GM12878 (cell line): Measurements from ENCODE around the gene TMPRSS4.

ENCODE experiments used
- CREM ChIP-seq: IDR thresholded peaks from 2 replicates; pipeline ENCODE4 v1.6.1; 2014; ENCODE audit warnings: antibody characterized with exemption, low read depth
- CTCF ChIP-seq, 3 experiments: IDR thresholded peaks in 2 of 3; conservative IDR thresholded peaks in 1 of 3; 2 replicates each; pipeline ENCODE4 v1.5.1; 2011; ENCODE audit warnings: low read depth in 3 of 3, low read length in 3 of 3, mild to moderate bottlenecking in 3 of 3, control low read depth in 2 of 3, moderate library complexity in 2 of 3, inconsistent platforms in 1 of 3, mixed read lengths in 1 of 3; ENCODE audit not compliant: control insufficient read depth in 2 of 3, insufficient read depth in 1 of 3; ENCODE audit errors: extremely low read depth in 1 of 3
- ZNF24 ChIP-seq: fragments of 450-650 bp; IDR thresholded peaks from 2 replicates; pipeline ENCODE4 v1.6.1; 2017; ENCODE audit warnings: antibody characterized with exemption, mild to moderate bottlenecking

GRCh38 chr11:118050208-118050891, 26.5 kb upstream of the TMPRSS4 start:
- TF ChIP-seq CREM (no peak), CTCF (IDR thresholded peaks at IDR 0.05 in 2 of 3, conservative IDR thresholded peaks at IDR 0.05 in 1 of 3; ENCODE audit: control insufficient read depth in 2 of 3, extremely low read depth in 1 of 3, insufficient read depth in 1 of 3, low read depth in 3 of 3, low read length in 3 of 3) (no peak), ZNF24 (no peak)
